GM10266 (cell line): ENCODE results near the gene SLC26A8.
"Not testable (repeated sequence)": the region's sequence is repeated elsewhere in the genome, so short reads cannot be mapped to it uniquely, and the experiment has no call there.

ENCODE experiments used
- DNase-seq: peaks from one replicate; pipeline ENCODE4 v3.0.0; 2012; ENCODE audit errors: extremely low spot score
- CTCF ChIP-seq: IDR thresholded peaks from 2 replicates; pipeline ENCODE4 v1.5.1; 2012; ENCODE audit warnings: mild to moderate bottlenecking, low read depth; ENCODE audit not compliant: control insufficient read depth, insufficient read depth; ENCODE audit errors: missing control alignments

Gene SLC26A8

GRCh38 chr6:35919827-35920751, 104.4 kb downstream of the SLC26A8 start:
- TF ChIP-seq CTCF, result no peak
- peak; percentile 42 for DNase-seq

DNA sequence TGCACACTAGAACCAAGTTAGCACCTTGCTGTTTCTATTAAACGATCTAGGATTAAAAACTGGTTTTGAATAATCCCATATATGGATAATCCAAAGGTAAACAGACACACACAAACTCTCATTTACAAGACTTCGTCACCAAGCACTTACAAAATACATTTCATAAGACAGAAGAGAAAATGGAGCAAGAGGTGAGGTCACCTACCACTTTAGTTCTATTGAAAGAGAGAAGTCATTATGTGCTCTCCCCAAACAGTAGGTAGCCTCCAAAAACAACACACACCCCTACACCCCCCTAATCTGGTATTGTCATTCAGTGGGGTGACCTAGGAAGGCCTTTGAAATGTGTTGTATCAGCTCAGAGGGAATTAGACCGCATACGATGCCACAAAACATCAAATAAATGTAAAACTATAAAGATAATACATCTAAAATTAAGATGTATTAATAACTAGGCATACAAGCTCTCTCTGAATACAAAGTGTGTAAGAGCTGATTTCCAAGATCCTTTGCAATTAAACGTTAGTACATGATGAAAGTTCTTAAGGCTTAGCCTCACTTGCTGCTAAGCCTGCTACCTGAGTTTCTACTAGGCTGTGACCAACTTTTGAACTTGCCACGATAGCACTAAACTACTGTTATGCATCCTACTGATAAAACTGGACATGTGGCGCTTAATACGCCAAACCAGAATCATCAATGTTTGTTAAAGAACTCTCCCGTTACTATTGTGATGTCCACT, 105.2 kb downstream of the SLC26A8 start:
- TF ChIP-seq CTCF, result no peak
- DNase-seq, result no peak

GRCh38 chr6:35916893-35917292, 107.5 kb downstream of the SLC26A8 start:
- DNase-seq, result not testable (repeated sequence)

DNA sequence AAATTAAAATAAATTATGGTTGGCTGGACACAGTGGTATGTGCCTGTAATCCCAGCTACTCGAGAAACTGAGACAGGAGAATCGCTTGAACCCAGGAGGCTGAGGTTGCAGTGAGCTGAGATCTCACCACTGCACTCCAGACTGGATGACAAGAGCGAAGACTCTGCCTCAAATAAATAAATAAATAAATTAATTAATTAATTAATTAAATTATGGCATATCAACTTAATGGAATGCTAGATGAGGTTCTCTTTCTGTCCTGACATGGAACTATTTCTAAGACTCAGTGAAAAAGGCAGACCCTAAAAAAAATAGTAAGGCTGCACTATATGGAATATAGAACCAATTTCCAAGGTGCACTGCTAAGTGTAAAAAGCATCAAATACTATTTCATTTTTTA, 108.4 kb downstream of the SLC26A8 start:
- no peak for DNase-seq
- no peak for TF ChIP-seq CTCF

DNA sequence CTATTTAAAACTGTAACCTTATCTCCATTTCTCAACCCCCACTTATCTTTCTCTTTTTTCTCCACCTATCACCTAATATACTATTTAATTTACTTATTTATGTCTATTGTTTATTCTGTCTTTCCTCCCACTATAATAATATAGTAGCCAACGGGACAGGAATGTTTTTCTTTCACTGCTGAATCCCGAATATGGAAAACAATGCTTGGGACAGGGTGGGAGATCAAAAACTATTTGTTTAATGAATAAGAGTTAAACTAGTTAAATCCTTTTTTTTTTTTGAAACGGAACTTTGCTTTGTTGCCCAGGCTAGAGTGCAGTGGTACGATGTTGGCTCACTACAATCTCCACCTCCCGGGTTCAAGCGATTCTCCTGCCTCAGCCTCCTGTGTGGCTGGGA, 109.9 kb downstream of the SLC26A8 start:
- no peak for TF ChIP-seq CTCF
- DNase-seq, result no peak

- DNase-seq, result no peak
- TF ChIP-seq CTCF, result no peak
These were observed 112.4 kb downstream of the SLC26A8 start for GRCh38 chr6:35911871-35912653.

DNA sequence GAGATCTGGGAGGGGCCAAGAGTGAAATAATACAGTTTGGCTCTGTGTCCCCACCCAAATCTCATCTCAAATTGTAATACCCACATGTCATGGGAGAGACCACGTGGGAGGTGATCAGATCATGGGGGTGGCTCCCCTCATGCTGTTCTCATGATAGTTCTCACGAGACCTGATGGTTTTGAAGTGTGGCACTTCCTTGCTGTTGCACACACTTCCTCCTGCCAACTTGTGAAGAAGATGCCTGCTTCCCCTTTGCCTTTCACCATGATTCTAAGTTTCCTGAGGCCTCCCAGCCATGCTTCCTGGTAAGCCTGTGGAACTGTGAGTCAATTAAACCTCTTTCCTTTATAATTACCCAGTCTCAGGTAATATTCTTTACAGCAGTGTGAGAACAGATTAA, 114.9 kb downstream of the SLC26A8 start:
- DNase-seq, result not testable (repeated sequence)

DNA sequence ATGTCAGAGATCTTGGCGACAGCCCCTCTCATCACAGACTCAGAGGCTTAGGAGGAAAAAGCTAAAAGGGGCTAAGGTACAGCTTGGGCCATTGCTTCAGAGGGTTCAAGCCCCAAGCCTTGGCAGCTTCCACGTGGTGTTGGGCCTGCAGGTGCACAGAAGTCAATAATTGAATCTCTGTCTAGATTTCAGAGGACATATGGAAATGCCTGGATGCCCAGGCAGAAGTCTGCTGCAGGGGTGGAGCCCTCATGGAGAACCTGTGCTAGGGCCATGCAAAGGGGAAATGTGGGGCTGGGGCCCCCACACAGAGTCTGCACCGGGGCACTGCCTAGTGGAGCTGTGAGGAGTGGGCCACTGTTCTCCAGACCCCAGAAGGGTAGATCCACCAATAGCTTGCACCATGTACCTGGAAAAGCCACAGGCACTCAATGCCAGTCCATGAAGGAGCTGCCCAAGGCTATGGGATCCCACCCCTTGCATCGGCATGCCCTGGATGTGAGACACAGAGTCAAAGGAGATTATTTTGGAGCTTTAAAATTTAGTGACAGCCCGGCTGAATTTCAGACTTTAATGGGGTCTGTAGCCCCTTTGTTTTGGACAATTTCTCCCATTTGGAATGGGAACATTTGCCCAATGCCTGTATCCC, 115.6 kb downstream of the SLC26A8 start:
- not testable (repeated sequence) for DNase-seq
